BLaER1 treated with 17β-estradiol and CSF1 and Interleukin-3, amounts not matched to agents 10 nM and 100 nM (cell line): Measurements from ENCODE around the gene TASL.
A peak's percentile ranks its signal among the peaks of the same experiment; 100 is the strongest.
"Not testable (repeated sequence)": the region's sequence is repeated elsewhere in the genome, so short reads cannot be mapped to it uniquely, and the experiment has no call there.

Source experiments
- H3K27ac ChIP-seq, 11 experiments: shearing (Covaris generic); formaldehyde crosslinking; 2 replicates each; pipeline ENCODE4 v1.8.1; 2022
- H3K27me3 ChIP-seq, 11 experiments: shearing (Covaris generic); formaldehyde crosslinking; 2 replicates each; pipeline ENCODE4 v1.8.1; 2022
- H3K36me3 ChIP-seq, 11 experiments: shearing (Covaris generic); formaldehyde crosslinking; 2 replicates each; pipeline ENCODE4 v1.8.1; 2022
- H3K4me1 ChIP-seq, 10 experiments: shearing (Covaris generic); formaldehyde crosslinking; 2 replicates each; pipeline ENCODE4 v1.8.1; 2022
- H3K4me2 ChIP-seq, 11 experiments: shearing (Covaris generic); formaldehyde crosslinking; 2 replicates each; pipeline ENCODE4 v1.8.1; 2022
- H3K4me3 ChIP-seq, 10 experiments: shearing (Covaris generic); formaldehyde crosslinking; 2 replicates each; pipeline ENCODE4 v1.8.1; 2022
- H3K9ac ChIP-seq, 11 experiments: shearing (Covaris generic); formaldehyde crosslinking; 2 replicates each; pipeline ENCODE4 v1.8.1; 2022
- H3K9me3 ChIP-seq, 11 experiments: shearing (Covaris generic); formaldehyde crosslinking; replicated peaks in 1 of 11; 2 replicates each; pipeline ENCODE4 v1.8.1; 2022
- H4K20me1 ChIP-seq, 11 experiments: shearing (Covaris generic); formaldehyde crosslinking; 2 replicates each; pipeline ENCODE4 v1.8.1; 2022
- Cebpa-rat ChIP-seq, 11 experiments: shearing (Covaris generic); IDR thresholded peaks; 2 replicates each; pipeline ENCODE4 v1.8.1; 2022

Gene TASL

DNA sequence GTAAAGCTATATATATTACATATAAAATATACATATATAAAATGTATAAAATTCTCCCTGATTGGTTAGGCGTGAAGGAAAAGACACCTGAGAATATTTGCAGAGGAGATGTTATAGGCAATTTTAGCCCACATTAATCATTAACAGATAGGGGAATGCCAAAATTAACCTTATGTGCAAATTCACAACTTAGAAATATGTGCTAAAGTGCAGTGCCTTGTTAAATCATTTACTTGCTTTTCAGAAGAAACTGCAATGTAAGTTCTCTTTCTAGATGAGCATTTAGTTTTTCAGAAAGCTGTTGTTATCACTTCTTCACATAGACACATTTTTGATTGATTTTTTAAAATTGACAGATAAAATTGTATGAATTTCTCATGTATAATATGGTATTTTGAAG, 5.6 kb downstream of the TASL start:
- H3K4me2 ChIP-seq: peak overlapping the region; percentile 62 to 99 (median 93); a peak in 20 of 22 replicates

DNA sequence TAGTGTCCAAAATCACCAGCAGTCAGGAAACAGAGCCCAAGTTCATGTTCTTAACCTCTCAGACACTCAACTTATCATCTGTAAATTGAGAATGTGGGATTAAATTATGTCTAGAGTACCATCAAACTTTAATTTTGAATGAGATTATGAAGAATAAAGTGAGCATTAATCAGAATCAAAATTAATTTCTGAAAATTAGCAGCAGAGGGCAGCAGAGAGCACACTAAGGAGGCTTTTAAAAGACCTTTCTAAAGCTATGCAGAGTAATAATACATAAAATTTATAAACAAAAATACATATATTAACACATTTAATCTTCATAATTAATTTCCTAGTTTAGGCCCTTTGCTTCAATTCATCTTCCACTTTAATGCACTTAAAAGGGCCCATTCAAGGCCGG, 7.1 kb downstream of the TASL start:
- H3K36me3 ChIP-seq: peaks cover 72 to 100% (median 94%) of the 10 kb centered on the region in 11 experiments

More for the DNA sequence above, 5.6 kb downstream of the TASL start:
- no peak for TF ChIP-seq Cebpa-rat (IDR thresholded peaks at IDR 0.05)
- Histone ChIP-seq H3K4me3 (peak overlapping the region; percentile 64 to 90 (median 74)), H3K36me3 (peaks cover 62 to 100% (median 84%) of the 10 kb centered on the region in 11 experiments; a peak in 21 of 22 replicates), H3K4me1 (peaks cover 25 to 39% (median 31%) of the 10 kb centered on the region in 10 experiments), H3K27ac (peak overlapping the region; percentile 93 to 99 (median 98); a peak in 21 of 22 replicates), H3K9me3 (no peaks in the 10 kb centered on the region; a peak in 1 of 22 replicates), H3K27me3 (no peaks in the 10 kb centered on the region), H4K20me1 (peaks cover 26 to 47% (median 33%) of the 10 kb centered on the region in 11 experiments; a peak in 20 of 22 replicates), H3K9ac (peak overlapping the region; percentile 93 to 99 (median 96))

DNA sequence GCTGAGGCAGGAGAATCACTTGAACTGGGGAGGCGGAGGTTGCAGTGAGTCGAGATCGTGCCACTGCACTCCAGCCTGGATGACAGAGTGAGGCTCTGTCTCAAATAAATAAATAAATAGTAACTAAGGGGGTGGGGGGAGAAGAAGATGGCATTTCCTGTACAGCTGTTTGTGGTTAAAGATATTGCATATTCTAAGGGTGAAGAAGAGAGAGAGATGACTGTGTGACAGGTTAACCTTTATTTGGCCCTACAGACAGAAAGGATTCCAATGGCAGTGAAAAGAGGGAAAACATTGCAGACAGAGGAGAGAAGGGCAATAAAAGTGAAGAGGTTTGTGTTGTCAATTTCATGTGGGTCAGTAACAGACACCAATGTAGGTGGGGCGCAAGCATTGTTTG, 9.4 kb downstream of the TASL start:
- Histone ChIP-seq H3K36me3 (peaks cover 73 to 100% (median 94%) of the 10 kb centered on the region in 11 experiments), H4K20me1 (peaks cover 58 to 81% (median 71%) of the 10 kb centered on the region in 11 experiments; a peak in 21 of 22 replicates), H3K9me3 (peaks cover 0 to 24% (median 0%) of the 10 kb centered on the region in 11 experiments; a peak in 8 of 22 replicates), H3K4me3 (peak overlapping the region; percentile 64 to 90 (median 74); a peak in 19 of 20 replicates), H3K4me2 (peak overlapping the region; percentile 87 to 99 (median 95)), H3K9ac (peak overlapping the region; percentile 93 to 99 (median 96)), H3K27me3 (no peaks in the 10 kb centered on the region), H3K4me1 (peaks cover 62 to 78% (median 69%) of the 10 kb centered on the region in 10 experiments), H3K27ac (peak overlapping the region; percentile 70 to 99 (median 98))
- peak in 3 of 11 experiments; percentile 19 to 32 (median 28); a peak in 1 of 22 replicates for TF ChIP-seq Cebpa-rat (IDR thresholded peaks at IDR 0.05)

More for the DNA sequence above, 7.1 kb downstream of the TASL start:
- peaks cover 41 to 62% (median 48%) of the 10 kb centered on the region in 11 experiments; a peak in 20 of 22 replicates for H4K20me1 ChIP-seq
- no peak for TF ChIP-seq Cebpa-rat (IDR thresholded peaks at IDR 0.05)
- H3K4me2 ChIP-seq: peak overlapping the region; percentile 87 to 99 (median 95)
- H3K9me3 ChIP-seq: no peaks in the 10 kb centered on the region; a peak in 3 of 22 replicates
- H3K4me1 ChIP-seq: peaks cover 40 to 54% (median 46%) of the 10 kb centered on the region in 10 experiments
- peak overlapping the region; percentile 93 to 99 (median 98); a peak in 21 of 22 replicates for H3K27ac ChIP-seq
- peak overlapping the region; percentile 93 to 99 (median 96) for H3K9ac ChIP-seq
- peak overlapping the region; percentile 64 to 90 (median 74) for H3K4me3 ChIP-seq
- no peaks in the 10 kb centered on the region for H3K27me3 ChIP-seq

GRCh38 chrX:30563070-30563469, 14.5 kb downstream of the TASL start:
- Histone ChIP-seq H3K9ac (peak overlapping the region in 3 of 11 experiments; percentile 21 to 48 (median 23); a peak in 5 of 22 replicates), H4K20me1 (peaks cover 91 to 100% (median 100%) of the 10 kb centered on the region in 11 experiments), H3K4me1 (peaks cover 65 to 95% (median 82%) of the 10 kb centered on the region in 10 experiments), H3K4me2 (peak overlapping the region; percentile 10 to 99 (median 95); a peak in 21 of 22 replicates), H3K36me3 (peaks cover 98 to 100% (median 99%) of the 10 kb centered on the region in 11 experiments), H3K9me3 (peaks cover 0 to 31% (median 0%) of the 10 kb centered on the region in 11 experiments; a peak in 7 of 22 replicates), H3K27ac (peak overlapping the region in 10 of 11 experiments; percentile 20 to 99 (median 72); a peak in 14 of 22 replicates), H3K4me3 (peak overlapping the region in 7 of 10 experiments; percentile 2 to 66 (median 11); a peak in 5 of 20 replicates)
- not testable (repeated sequence) for H3K27me3 ChIP-seq

- Histone ChIP-seq H3K27ac (peak overlapping the region in 6 of 11 experiments; percentile 13 to 99 (median 23); a peak in 6 of 22 replicates), H3K9me3 (peaks cover 0 to 31% (median 0%) of the 10 kb centered on the region in 11 experiments; a peak in 7 of 22 replicates), H3K4me1 (peaks cover 46 to 87% (median 63%) of the 10 kb centered on the region in 10 experiments), H3K9ac (peak overlapping the region in 2 of 11 experiments; percentile 21 to 54; a peak in 3 of 22 replicates), H3K4me2 (peak overlapping the region in 6 of 11 experiments; percentile 8 to 95 (median 45); a peak in 9 of 22 replicates), H4K20me1 (peaks cover 90 to 100% (median 100%) of the 10 kb centered on the region in 11 experiments), H3K27me3 (no peaks in the 10 kb centered on the region), H3K4me3 (no peak overlapping the region), H3K36me3 (peaks cover 91 to 94% (median 92%) of the 10 kb centered on the region in 11 experiments)
- TF ChIP-seq Cebpa-rat (IDR thresholded peaks at IDR 0.05): no peak
Observed at GRCh38 chrX:30561191-30561590, 16.4 kb downstream of the TASL start.

- no peaks in the 10 kb centered on the region for H3K27me3 ChIP-seq
- H4K20me1 ChIP-seq: peaks cover 0 to 28% (median 4%) of the 10 kb centered on the region in 11 experiments; a peak in 8 of 22 replicates
- peaks cover 9 to 24% (median 14%) of the 10 kb centered on the region in 10 experiments for H3K4me1 ChIP-seq
- H3K27ac ChIP-seq: no peak overlapping the region
- TF ChIP-seq Cebpa-rat (IDR thresholded peaks at IDR 0.05): no peak
- H3K4me2 ChIP-seq: no peak overlapping the region
- H3K9me3 ChIP-seq: peaks cover 15 to 45% (median 39%) of the 10 kb centered on the region in 11 experiments
- no peak overlapping the region for H3K4me3 ChIP-seq
- H3K36me3 ChIP-seq: peaks cover 29 to 52% (median 35%) of the 10 kb centered on the region in 11 experiments; a peak in 20 of 22 replicates
- H3K9ac ChIP-seq: no peak overlapping the region
Observed at GRCh38 chrX:30538271-30538670, 39.3 kb downstream of the TASL start.

- Histone ChIP-seq H3K4me1 (peaks cover 9 to 43% (median 25%) of the 10 kb centered on the region in 10 experiments), H3K4me3 (no peak overlapping the region), H4K20me1 (peaks cover 0 to 24% (median 4%) of the 10 kb centered on the region in 11 experiments; a peak in 7 of 22 replicates), H3K4me2 (peak overlapping the region in 6 of 11 experiments; percentile 8 to 53 (median 34); a peak in 11 of 22 replicates), H3K36me3 (peaks cover 17 to 51% (median 38%) of the 10 kb centered on the region in 11 experiments; a peak in 21 of 22 replicates), H3K9me3 (peaks cover 11 to 40% (median 25%) of the 10 kb centered on the region in 11 experiments; a peak in 21 of 22 replicates), H3K9ac (no peak overlapping the region), H3K27ac (peak overlapping the region in 3 of 11 experiments; percentile 34 to 60 (median 58); a peak in 7 of 22 replicates), H3K27me3 (no peaks in the 10 kb centered on the region)
- no peak for TF ChIP-seq Cebpa-rat (IDR thresholded peaks at IDR 0.05)
Observed at GRCh38 chrX:30533835-30534234, 43.7 kb downstream of the TASL start.

DNA sequence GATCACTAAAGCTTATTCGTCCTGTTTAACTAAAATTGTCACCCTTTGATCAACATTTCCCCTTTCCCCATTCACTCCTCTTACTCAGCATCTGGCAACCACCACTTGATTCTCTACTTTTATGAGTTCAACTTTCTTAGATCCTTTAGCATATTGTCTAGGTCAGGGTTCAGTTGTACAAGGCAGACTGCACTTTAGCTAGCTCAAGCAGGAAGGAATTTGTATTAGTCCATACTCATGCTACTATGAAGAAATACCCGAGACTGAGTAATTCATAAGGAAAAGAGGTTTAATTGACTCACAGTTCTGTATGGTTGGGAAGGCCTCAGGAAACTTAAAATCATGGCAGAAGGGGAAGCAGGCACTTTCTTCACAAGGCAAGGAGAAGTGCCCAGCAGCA, 44.3 kb downstream of the TASL start:
- TF ChIP-seq Cebpa-rat (IDR thresholded peaks at IDR 0.05): no peak
- Histone ChIP-seq H4K20me1 (peaks cover 0 to 18% (median 4%) of the 10 kb centered on the region in 11 experiments; a peak in 7 of 22 replicates), H3K27ac (peak overlapping the region in 3 of 11 experiments; percentile 34 to 60 (median 58); a peak in 7 of 22 replicates)

More for the DNA sequence above, 44.3 kb downstream of the TASL start:
- H3K36me3 ChIP-seq: peaks cover 12 to 52% (median 40%) of the 10 kb centered on the region in 11 experiments; a peak in 21 of 22 replicates
- no peak overlapping the region for H3K9ac ChIP-seq
- H3K4me3 ChIP-seq: no peak overlapping the region
- peak overlapping the region in 6 of 11 experiments; percentile 8 to 53 (median 34); a peak in 10 of 22 replicates for H3K4me2 ChIP-seq
- no peaks in the 10 kb centered on the region for H3K27me3 ChIP-seq
- peaks cover 12 to 40% (median 25%) of the 10 kb centered on the region in 11 experiments for H3K9me3 ChIP-seq
- peaks cover 9 to 43% (median 25%) of the 10 kb centered on the region in 10 experiments for H3K4me1 ChIP-seq
